Naive thymus-derived CD4-positive, alpha-beta T cell (primary cell): ENCODE data around the gene ZFYVE28. TPM values are rescaled to one million over a fixed set of nuclear protein-coding genes. Genes with fewer than 3 reads are reported as not detected.

Experiments used
- polyA plus RNA-seq, 2 donors: library from polyadenylated mRNA; unstranded; fragments of 300-500 nt; fragmentation: Illumina TruSeq; gene quantifications; one replicate each; pipeline ENCODE4 v1.2.3, GENCODE V29; 2021
- total RNA-seq, 6 experiments: library from RNA in 5 of 6; stranded (reverse) in 5 of 6; gene quantifications; 1 replicate in 5 of 6; 2 replicates in 1 of 6; pipeline ENCODE4 v1.2.3 and lab custom pipeline; 2021 to 2026

ZFYVE28 gene
- total and polyA plus RNA-seq, 7 experiments from 2014 or later: 6.1 to 26.5 (median 15.9) TPM

Other genes starting within 250 kb of the ZFYVE28 start
- gene HAUS3, start 176.5 kb downstream of the ZFYVE28 start, total RNA-seq: 10 to 100 TPM; 24.4 to 88.2 (median 34.1) TPM
- 10 to 100 TPM; 18.5 to 25.9 TPM for gene HAUS3, start 176.5 kb downstream of the ZFYVE28 start, polyA plus RNA-seq
- gene POLN, start 176.5 kb downstream of the ZFYVE28 start, total RNA-seq: 1 to 10 TPM; 2.4 to 5.4 (median 3.2) TPM
- gene POLN, start 176.5 kb downstream of the ZFYVE28 start, polyA plus RNA-seq: under 1 TPM; 0.17 to 0.95 TPM
- gene MXD4, start 156.5 kb downstream of the ZFYVE28 start, total RNA-seq: 100 to 1,000 TPM in 1 of 5 experiments, 10 to 100 TPM in 4; 25.6 to 106 (median 46.0) TPM
- gene MXD4, start 156.5 kb downstream of the ZFYVE28 start, polyA plus RNA-seq: 10 to 100 TPM; 18.9 to 25.4 TPM
- under 1 TPM in 2 of 5 experiments, not detected in 3; 0.12 to 0.27 TPM for gene CFAP99, start 310 bp upstream of the ZFYVE28 start, total RNA-seq
- not detected for gene CFAP99, start 310 bp upstream of the ZFYVE28 start, polyA plus RNA-seq
- gene RNF4, start 50.5 kb upstream of the ZFYVE28 start, total RNA-seq: 100 to 1,000 TPM in 1 of 5 experiments, 10 to 100 TPM in 4; 80.7 to 101 (median 91.8) TPM
- gene RNF4, start 50.5 kb upstream of the ZFYVE28 start, polyA plus RNA-seq: 10 to 100 TPM; 69.4 to 96.8 TPM
- 10 to 100 TPM; 32.8 to 47.2 (median 44.1) TPM for gene FAM193A, start 118.0 kb upstream of the ZFYVE28 start, total RNA-seq
- gene FAM193A, start 118.0 kb upstream of the ZFYVE28 start, polyA plus RNA-seq: 1 to 10 TPM; 2.2 to 4.8 TPM